A673 (cell line): ENCODE measurements around the gene C3orf22.

ENCODE experiments used
- CTCF ChIP-seq: fragments of 300-800, 200-600 bp; sonication (generic); conservative IDR thresholded peaks from 2 replicates; pipeline ENCODE4 v1.5.1; 2017; ENCODE audit warnings: low read depth, mild to moderate bottlenecking, antibody characterized with exemption, low read length, moderate library complexity, mixed read lengths
- EZH2 ChIP-seq: fragments of 200-600 bp; sonication (generic); IDR thresholded peaks from 2 replicates; pipeline ENCODE4 v1.6.1; 2017; ENCODE audit warnings: borderline replicate concordance, low read depth, mild to moderate bottlenecking, mixed read lengths, antibody characterized with exemption, low read length; ENCODE audit not compliant: poor library complexity, severe bottlenecking

GRCh38 chr3:126517291-126517951 is 41.3 kb downstream of the C3orf22 start, which contains the start of gene UROC1:
- TF ChIP-seq CTCF (no peak), EZH2 (no peak)
